Measurements from ENCODE around the gene OCA2. TPM values are rescaled to one million over a fixed set of nuclear protein-coding genes. Genes with fewer than 3 reads are reported as not detected.

The OCA2 gene
- total and polyA plus RNA-seq, 2 experiments from 2014 or later, result not detected

DNA sequence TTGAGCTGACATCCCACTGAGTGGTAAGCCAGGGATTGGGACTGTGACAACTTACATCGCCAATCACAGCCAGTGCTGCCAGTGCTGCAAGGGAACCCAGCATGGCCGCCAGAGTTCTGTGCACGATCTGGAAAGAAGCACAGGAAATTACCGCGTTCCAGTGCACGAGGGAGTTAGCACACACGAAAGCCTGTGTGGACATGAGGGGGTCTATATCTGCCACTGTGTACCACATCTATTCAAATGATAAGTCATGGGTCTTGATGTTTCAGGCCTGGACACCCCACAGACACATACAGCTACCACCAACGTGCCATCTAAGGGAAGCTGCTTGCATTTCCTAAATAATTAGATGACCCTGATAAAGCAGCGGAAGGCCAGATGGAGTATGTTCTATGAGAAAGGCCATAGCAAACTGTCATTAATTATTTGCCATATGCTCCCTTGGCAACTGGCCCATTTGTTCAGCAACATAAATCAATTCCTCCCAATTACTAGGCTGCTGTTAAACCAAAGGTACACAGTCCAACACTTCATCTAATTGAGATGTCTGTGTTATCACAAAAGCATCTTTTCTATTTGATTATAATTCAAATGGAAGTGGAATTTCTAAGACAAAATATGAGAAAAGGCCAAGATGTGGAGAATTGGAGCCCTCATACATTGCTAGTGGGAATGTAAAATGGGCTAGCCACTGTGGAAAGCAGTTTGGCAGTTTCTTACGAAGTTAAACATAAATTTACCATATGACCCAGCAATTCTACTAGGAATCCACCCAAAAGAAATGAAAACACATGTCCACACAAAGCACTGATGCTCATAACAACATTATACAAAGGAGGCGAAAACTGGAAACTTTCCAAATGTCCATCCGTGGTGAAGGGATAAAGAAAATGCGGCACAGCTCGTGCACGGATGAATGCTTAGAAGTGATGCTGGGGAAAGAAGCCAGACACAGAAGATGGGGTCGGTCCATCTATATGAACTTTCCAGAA lies 108.3 kb downstream of the OCA2 start:
- no peak overlapping the region for H2AFZ ChIP-seq
- in situ Hi-C loops (cut with MboI), result no loop called here
- no peak overlapping the region for H3K27ac ChIP-seq
- H3K27me3 ChIP-seq (replicated peaks; ENCODE audit: insufficient read depth), result no peaks in the 10 kb centered on the region
- WGBS, 2 experiments (ENCODE audit: low coverage in 1 of 2, low lambda C conversion rate in 2 of 2, missing lambda C conversion rate in 2 of 2), result 42 to 44% methylated on average over 16 of the region's 16 CpGs
- H3K9me3 ChIP-seq (ENCODE audit: low read depth), result no peaks in the 10 kb centered on the region
- no peaks in the 10 kb centered on the region for H3K4me1 ChIP-seq (ENCODE audit: insufficient read depth)
- H3K9me2 ChIP-seq (ENCODE audit: insufficient read depth), result no peaks in the 10 kb centered on the region
- no peak for TF ChIP-seq EZH2 (IDR thresholded peaks at IDR 0.05; ENCODE audit: insufficient read depth, poor library complexity, severe bottlenecking)
- TF ChIP-seq EZH2phosphoT487 (IDR thresholded peaks at IDR 0.05; ENCODE audit: insufficient read depth, low read depth), result no peak
- no peak overlapping the region for H3K4me2 ChIP-seq (ENCODE audit: unreplicated experiment)
- H3K79me2 ChIP-seq (ENCODE audit: insufficient read depth), result no peaks in the 10 kb centered on the region
- DNase-seq, result no peak
- no peak overlapping the region for H3K4me3 ChIP-seq
- H3K36me3 ChIP-seq (ENCODE audit: low read depth), result no peaks in the 10 kb centered on the region
- no peaks in the 10 kb centered on the region for H4K20me1 ChIP-seq (ENCODE audit: insufficient read depth)
- no peaks in the 10 kb centered on the region for H3F3A ChIP-seq (ENCODE audit: insufficient read depth)
- no peak overlapping the region for H3K9ac ChIP-seq

DNA sequence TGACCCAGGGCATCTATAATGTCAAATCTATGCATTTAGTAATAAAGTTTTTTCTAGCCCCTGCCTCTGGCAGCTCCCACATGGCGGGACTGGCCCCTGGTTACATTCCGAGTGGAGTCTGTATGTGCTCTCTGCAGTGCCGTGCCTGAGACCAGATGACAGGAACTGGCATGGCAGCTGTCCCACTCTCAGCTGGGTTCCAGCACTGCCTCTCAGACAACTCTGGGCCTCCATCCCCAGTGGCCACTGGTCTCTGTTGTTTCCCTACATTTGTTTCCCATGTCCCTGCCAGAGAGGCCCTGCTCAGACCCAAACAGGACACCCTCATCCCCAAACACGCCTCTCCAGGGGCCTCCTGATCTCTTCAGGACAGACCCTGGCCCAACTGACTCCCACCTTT lies 109.3 kb downstream of the OCA2 start:
- Histone ChIP-seq H2AFZ (no peak overlapping the region), H3K4me2 (ENCODE audit: unreplicated experiment) (no peak overlapping the region), H3K9me3 (ENCODE audit: low read depth) (no peaks in the 10 kb centered on the region), H3K36me3 (ENCODE audit: low read depth) (no peaks in the 10 kb centered on the region), H3K27ac (no peak overlapping the region), H3K79me2 (ENCODE audit: insufficient read depth) (no peaks in the 10 kb centered on the region), H3K4me3 (no peak overlapping the region), H3K9me2 (ENCODE audit: insufficient read depth) (no peaks in the 10 kb centered on the region), H3K4me1 (ENCODE audit: insufficient read depth) (no peaks in the 10 kb centered on the region), H4K20me1 (ENCODE audit: insufficient read depth) (no peaks in the 10 kb centered on the region), H3F3A (ENCODE audit: insufficient read depth) (no peaks in the 10 kb centered on the region), H3K27me3 (replicated peaks; ENCODE audit: insufficient read depth) (no peaks in the 10 kb centered on the region), H3K9ac (no peak overlapping the region)
- no peak for DNase-seq
- WGBS, 2 experiments (ENCODE audit: low coverage in 1 of 2, low lambda C conversion rate in 2 of 2, missing lambda C conversion rate in 2 of 2), result 40 to 51% methylated on average over 4 of the region's 4 CpGs
- no peak for TF ChIP-seq EZH2 (IDR thresholded peaks at IDR 0.05; ENCODE audit: insufficient read depth, poor library complexity, severe bottlenecking)
- no peak for TF ChIP-seq EZH2phosphoT487 (IDR thresholded peaks at IDR 0.05; ENCODE audit: insufficient read depth, low read depth)
- in situ Hi-C loops (cut with MboI), result no loop called here

DNA sequence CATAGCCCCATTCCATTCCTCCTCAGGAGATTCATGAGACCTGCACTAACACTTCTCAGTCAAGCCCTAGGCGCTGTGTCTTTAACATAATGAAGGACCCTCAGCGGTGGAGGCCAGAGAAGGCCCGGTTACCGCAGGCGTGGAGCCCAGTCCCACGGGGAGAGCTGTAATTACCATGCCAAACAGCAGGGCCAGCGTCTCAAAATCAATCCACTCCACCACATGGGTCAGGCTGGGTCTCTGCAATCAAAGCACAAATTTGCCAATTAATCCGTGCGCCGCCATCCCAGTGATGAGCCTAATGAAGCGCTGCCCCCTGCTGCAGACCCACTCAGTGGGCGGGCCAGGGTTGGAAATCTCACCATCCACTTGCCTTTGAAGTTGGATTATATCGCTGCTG lies 109.7 kb downstream of the OCA2 start:
- in situ Hi-C loops (cut with MboI), result no loop called here
- Histone ChIP-seq H4K20me1 (ENCODE audit: insufficient read depth) (no peaks in the 10 kb centered on the region), H3K4me3 (no peak overlapping the region), H3K9me2 (ENCODE audit: insufficient read depth) (no peaks in the 10 kb centered on the region), H3K4me2 (ENCODE audit: unreplicated experiment) (no peak overlapping the region), H3K9me3 (ENCODE audit: low read depth) (no peaks in the 10 kb centered on the region), H3K36me3 (ENCODE audit: low read depth) (no peaks in the 10 kb centered on the region), H3K9ac (no peak overlapping the region), H3K4me1 (ENCODE audit: insufficient read depth) (no peaks in the 10 kb centered on the region), H3K27ac (no peak overlapping the region), H3K27me3 (replicated peaks; ENCODE audit: insufficient read depth) (no peaks in the 10 kb centered on the region), H2AFZ (no peak overlapping the region), H3K79me2 (ENCODE audit: insufficient read depth) (no peaks in the 10 kb centered on the region), H3F3A (ENCODE audit: insufficient read depth) (no peaks in the 10 kb centered on the region)
- WGBS, 2 experiments (ENCODE audit: low coverage in 1 of 2, low lambda C conversion rate in 2 of 2, missing lambda C conversion rate in 2 of 2), result 70 to 74% methylated on average over 13 of the region's 13 CpGs
- TF ChIP-seq EZH2phosphoT487 (IDR thresholded peaks at IDR 0.05; ENCODE audit: insufficient read depth, low read depth) (no peak), EZH2 (IDR thresholded peaks at IDR 0.05; ENCODE audit: insufficient read depth, poor library complexity, severe bottlenecking) (no peak)
- no peak for DNase-seq

DNA sequence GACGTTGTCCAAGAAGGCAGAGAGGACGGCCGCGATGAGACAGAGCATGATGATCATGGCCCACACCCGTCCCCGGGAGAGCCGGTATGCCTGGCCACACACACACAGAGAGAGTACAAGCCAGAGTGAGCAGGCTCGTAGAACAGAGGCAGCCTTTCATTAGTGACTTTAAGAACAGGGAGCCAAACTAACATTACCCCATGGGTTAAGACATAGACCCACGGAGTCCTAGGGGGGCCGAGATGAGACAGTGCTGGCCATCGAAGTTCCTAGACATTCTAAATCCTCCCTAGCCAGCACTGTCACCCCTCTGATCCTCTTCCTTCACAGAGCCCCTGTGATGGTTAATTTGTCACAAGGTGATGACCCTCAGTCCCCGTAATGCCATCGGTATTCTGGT lies 114.0 kb downstream of the OCA2 start:
- in situ Hi-C loops (cut with MboI), result no loop called here

More for the DNA sequence above, 114.0 kb downstream of the OCA2 start:
- Histone ChIP-seq H4K20me1 (ENCODE audit: insufficient read depth) (no peaks in the 10 kb centered on the region), H3K4me3 (no peak overlapping the region), H3K79me2 (ENCODE audit: insufficient read depth) (no peaks in the 10 kb centered on the region), H3K27ac (no peak overlapping the region), H3K27me3 (replicated peaks; ENCODE audit: insufficient read depth) (no peaks in the 10 kb centered on the region), H3K4me2 (ENCODE audit: unreplicated experiment) (no peak overlapping the region), H3K9me2 (ENCODE audit: insufficient read depth) (no peaks in the 10 kb centered on the region), H2AFZ (no peak overlapping the region), H3K36me3 (ENCODE audit: low read depth) (no peaks in the 10 kb centered on the region), H3F3A (ENCODE audit: insufficient read depth) (no peaks in the 10 kb centered on the region), H3K4me1 (ENCODE audit: insufficient read depth) (no peaks in the 10 kb centered on the region), H3K9ac (no peak overlapping the region), H3K9me3 (ENCODE audit: low read depth) (no peaks in the 10 kb centered on the region)
- no peak for TF ChIP-seq EZH2phosphoT487 (IDR thresholded peaks at IDR 0.05; ENCODE audit: insufficient read depth, low read depth)
- TF ChIP-seq EZH2 (IDR thresholded peaks at IDR 0.05; ENCODE audit: insufficient read depth, poor library complexity, severe bottlenecking), result no peak
- DNase-seq, result no peak
- 61 to 73% methylated on average over 13 of the region's 13 CpGs for WGBS, 2 experiments (ENCODE audit: low coverage in 1 of 2, low lambda C conversion rate in 2 of 2, missing lambda C conversion rate in 2 of 2)

All from GM23248 (cell line).